DOHH2 (cell line): ENCODE data around the gene MVB12B.

Experiments used
- EZH2phosphoT487 ChIP-seq: fragments of 200-600 bp; sonication (generic); IDR thresholded peaks from 2 replicates; pipeline ENCODE4 v1.6.1; 2017; ENCODE audit warnings: borderline replicate concordance, mild to moderate bottlenecking, antibody characterized with exemption, low read length, moderate library complexity, mixed read lengths
- TF ChIP-seq, protein P1 (sequence below): fragments of 200-600 bp; sonication (generic); IDR thresholded peaks from one replicate; pipeline ENCODE4 v1.5.1; 2014; ENCODE audit warnings: antibody characterized with exemption, mild to moderate bottlenecking, low read depth, low read length; ENCODE audit not compliant: poor library complexity, severe bottlenecking

- TF ChIP-seq, protein P1, sequence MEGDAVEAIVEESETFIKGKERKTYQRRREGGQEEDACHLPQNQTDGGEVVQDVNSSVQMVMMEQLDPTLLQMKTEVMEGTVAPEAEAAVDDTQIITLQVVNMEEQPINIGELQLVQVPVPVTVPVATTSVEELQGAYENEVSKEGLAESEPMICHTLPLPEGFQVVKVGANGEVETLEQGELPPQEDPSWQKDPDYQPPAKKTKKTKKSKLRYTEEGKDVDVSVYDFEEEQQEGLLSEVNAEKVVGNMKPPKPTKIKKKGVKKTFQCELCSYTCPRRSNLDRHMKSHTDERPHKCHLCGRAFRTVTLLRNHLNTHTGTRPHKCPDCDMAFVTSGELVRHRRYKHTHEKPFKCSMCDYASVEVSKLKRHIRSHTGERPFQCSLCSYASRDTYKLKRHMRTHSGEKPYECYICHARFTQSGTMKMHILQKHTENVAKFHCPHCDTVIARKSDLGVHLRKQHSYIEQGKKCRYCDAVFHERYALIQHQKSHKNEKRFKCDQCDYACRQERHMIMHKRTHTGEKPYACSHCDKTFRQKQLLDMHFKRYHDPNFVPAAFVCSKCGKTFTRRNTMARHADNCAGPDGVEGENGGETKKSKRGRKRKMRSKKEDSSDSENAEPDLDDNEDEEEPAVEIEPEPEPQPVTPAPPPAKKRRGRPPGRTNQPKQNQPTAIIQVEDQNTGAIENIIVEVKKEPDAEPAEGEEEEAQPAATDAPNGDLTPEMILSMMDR: no peak
- no peak for TF ChIP-seq EZH2phosphoT487
These were observed 65.4 kb downstream of the MVB12B start for GRCh38 chr9:126391713-126392661.
